C4-2B (cell line): ENCODE data around the gene ZNF580.

Source experiments
- H3K27ac ChIP-seq: fragments of 450-650 bp; 2 replicates; pipeline ENCODE4 v1.5.1; 2017
- ZFX ChIP-seq: fragments of 450-650 bp; IDR thresholded peaks from 2 replicates; pipeline ENCODE4 v1.6.1; 2017
- TF ChIP-seq, protein P1 (sequence below): fragments of 450-650 bp; conservative IDR thresholded peaks from 2 replicates; pipeline ENCODE4 v1.5.1; 2017; ENCODE audit warnings: mild to moderate bottlenecking

The ZNF580 gene

GRCh38 chr19:55606817-55607216 lies 34.0 kb upstream of the ZNF580 start:
- TF ChIP-seq, protein P1, sequence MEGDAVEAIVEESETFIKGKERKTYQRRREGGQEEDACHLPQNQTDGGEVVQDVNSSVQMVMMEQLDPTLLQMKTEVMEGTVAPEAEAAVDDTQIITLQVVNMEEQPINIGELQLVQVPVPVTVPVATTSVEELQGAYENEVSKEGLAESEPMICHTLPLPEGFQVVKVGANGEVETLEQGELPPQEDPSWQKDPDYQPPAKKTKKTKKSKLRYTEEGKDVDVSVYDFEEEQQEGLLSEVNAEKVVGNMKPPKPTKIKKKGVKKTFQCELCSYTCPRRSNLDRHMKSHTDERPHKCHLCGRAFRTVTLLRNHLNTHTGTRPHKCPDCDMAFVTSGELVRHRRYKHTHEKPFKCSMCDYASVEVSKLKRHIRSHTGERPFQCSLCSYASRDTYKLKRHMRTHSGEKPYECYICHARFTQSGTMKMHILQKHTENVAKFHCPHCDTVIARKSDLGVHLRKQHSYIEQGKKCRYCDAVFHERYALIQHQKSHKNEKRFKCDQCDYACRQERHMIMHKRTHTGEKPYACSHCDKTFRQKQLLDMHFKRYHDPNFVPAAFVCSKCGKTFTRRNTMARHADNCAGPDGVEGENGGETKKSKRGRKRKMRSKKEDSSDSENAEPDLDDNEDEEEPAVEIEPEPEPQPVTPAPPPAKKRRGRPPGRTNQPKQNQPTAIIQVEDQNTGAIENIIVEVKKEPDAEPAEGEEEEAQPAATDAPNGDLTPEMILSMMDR: no peak
- no peak for TF ChIP-seq ZFX
- peak overlapping the region; percentile 92 for H3K27ac ChIP-seq

DNA sequence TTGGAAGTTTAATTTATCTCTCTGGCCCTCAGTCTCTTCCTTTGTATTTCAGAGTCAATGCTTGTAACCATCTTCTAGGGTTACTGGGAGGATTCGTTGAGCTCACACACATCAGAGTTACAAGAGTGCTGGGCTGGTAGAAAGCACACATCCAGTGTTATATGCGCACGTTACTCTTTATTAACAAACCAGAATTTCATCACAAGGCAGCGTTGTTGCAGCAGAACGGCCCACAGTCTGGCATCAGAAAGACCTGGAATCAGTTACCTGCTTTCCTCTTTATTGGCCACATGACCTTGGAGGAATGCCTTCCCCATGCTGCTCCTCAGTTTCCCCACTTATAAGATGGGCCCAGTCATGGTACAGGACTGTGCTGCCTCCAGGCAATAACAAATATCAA lies 31.5 kb upstream of the ZNF580 start:
- TF ChIP-seq ZFX: no peak
- TF ChIP-seq, protein P1: no peak
- no peak overlapping the region for H3K27ac ChIP-seq

DNA sequence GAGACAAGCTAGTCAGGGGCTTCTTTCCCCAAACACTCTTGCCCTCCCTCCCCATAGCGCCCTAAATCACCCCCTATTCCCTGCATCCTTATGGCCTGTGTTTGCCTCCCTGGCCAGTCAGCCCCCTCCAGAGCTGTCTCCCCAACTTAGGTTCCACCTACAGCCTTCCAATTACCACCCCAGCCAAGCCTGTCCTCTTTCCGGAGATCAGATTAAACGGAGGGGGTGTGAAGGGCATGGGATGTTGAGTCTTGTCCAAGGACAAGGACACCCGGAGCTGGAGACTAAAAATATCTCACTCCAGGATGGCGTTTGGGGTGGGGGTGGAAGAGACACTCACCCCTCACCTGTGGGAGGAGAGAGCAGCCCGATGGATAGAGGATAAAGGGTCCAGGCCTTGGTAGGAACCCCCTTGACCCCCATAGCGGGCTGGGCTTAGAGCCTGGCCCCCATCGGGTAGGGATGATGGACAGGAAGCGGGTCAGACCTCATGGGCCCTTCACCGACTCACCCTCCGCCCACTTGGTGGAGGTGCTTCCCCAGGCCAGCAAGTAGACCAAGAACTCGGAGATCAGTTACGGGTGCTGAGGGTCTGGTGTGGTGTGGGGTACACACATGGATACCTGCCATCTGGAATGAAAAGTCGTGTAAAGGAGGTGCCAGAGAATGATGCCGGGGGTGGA lies 29.4 kb upstream of the ZNF580 start:
- TF ChIP-seq, protein P1: no peak
- TF ChIP-seq ZFX: no peak
- H3K27ac ChIP-seq: no peak overlapping the region

- no peak overlapping the region for H3K27ac ChIP-seq
- no peak for TF ChIP-seq ZFX
- TF ChIP-seq, protein P1: no peak
Observed at GRCh38 chr19:55611983-55612645, 28.7 kb upstream of the ZNF580 start.

- no peak for TF ChIP-seq ZFX
- TF ChIP-seq, protein P1: no peak
- no peak overlapping the region for H3K27ac ChIP-seq
Observed at GRCh38 chr19:55613396-55613795, 27.4 kb upstream of the ZNF580 start.

- H3K27ac ChIP-seq: no peak overlapping the region
- TF ChIP-seq ZFX: no peak
- TF ChIP-seq, protein P1: no peak
Observed at GRCh38 chr19:55613930-55614710, 26.7 kb upstream of the ZNF580 start.
